ENCODE measurements around the gene RBM43.

The RBM43 gene

DNA sequence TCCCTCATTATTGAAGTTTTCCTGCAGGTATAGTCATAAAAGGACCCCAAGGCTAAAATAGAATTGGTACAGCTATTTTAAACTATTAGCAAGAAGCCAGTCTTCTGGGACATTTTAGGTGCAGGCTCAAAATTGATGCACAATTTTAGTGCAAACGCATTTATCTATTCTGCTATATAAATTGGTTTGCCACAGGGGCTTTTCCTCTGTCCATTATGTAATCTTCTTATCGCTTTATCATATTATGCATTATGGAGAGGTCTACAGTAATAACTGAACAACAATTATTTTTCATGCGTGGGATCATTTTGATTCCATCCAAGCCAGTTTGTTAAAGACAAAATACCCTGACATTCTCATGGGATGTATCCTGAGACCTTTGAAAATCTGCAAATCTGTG, 54.6 kb downstream of the RBM43 start:
- no peak for DNase-seq

DNA sequence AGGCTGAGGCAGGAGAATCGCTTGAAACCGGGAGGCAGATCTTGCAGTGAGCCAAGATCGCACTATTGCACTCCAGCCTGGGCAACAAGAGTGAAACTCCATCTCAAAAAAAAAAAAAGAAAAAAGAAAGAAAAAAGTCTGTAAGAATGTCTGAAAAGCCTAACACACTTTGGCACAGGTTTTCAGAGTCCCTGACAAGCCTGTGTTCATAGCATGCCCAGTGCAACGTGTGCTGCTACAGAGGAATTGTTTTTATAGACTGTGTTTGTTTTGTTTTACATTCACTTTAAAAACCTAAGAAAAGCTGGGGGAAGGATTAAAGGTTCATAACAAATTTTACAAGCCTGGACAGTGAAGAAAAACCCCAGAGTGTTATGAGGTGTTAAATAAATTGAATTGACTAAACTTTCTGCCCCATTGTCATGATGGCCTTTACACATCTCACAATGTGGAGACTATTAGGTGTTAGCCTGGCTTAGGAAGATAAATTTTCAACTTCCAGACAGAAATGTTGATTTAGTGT, 55.2 kb downstream of the RBM43 start:
- no peak for DNase-seq

DNA sequence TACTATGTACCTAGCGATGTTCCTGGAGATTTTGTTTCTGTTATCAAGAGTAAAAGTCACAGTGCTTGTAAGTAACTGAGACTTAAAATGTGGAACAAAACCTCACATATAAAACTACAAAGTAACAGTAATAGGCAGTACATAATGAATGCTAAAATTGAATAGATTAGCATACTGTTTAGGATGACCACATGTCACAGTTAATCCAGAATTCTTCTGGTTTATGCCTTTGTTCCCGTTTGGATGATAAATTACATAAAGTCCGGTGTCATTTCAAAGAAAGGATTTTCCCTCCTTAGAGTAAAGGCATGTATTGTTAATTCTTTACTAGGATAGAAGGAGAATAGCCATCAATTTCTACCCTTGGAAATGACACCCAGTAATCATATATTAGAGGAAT, 56.1 kb downstream of the RBM43 start:
- DNase-seq = no peak

DNA sequence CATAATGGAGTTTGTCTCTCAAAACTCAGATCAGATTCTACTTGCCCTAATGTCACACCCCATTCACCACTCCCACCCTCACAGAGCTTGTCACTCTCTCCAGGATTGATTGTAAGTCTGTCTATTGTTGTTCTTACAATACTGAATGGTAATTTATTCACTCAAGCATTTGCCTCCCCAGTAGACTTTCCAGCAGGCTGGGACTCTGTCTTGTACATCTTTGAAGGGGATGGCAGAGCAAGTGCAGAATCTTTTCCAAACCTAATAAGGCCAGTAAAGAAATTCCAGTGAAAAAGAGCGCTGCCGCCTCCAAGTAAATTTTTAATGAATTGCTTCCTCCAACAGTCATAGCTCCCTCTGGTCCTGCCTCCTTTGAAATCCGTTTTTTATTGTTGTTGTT, 56.9 kb downstream of the RBM43 start:
- DNase-seq = no peak

DNA sequence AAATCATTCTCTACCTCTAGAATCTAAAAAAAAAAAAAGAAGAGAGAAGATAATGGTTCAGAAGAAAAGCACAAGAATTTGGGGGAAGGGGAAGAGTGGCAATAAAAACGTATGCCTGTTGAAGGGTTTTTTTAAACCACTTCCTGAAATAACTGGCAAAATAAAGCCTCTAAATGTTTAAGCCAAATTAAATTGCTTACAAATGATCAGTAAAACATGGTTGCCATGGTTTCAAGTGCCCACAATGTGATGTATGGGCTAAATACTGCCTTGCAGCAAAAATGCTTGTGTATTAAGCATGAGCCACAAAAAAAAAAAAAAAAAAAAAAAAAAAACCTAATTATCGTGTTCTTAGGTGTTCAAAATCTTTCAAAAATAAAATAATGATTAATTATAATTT, 60.8 kb downstream of the RBM43 start:
- DNase-seq = no peak

DNA sequence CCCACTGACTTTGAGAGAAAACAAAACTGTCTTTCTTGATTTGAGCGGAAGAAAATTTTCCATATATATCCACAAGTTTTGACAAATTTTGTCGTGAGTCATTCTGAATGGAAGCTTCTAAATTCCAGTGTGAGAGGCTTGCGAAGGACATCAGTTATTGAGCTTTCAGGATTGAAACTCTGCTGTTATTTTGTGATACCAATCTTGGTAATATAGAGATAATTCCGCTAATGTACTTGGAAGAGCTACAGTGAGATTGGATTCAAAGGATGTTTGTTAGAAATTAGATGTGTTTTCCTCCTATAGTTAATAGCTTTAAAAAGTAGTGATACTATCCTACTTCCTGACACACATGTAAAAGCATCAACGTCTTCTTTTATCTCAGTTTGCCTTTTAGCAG, 61.4 kb downstream of the RBM43 start:
- no peak for DNase-seq

DNA sequence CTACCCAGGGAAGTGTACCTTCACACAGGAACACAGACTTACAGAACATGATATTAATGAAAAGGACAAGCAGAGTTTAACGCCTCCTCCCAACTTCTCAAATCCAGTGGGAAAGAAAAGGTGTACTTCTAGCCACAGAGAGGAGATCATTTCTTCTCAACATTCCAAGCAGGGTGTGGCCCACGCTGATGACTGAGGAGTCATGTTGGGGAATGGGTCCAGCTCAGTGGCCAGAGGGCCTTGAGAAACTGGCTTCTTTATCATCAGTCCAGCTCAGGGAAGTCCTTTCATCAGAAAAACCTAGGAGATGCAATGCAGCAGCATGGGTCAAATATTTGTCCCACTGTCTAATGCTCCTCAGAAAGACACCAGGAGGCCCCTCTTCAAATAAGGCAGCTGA, 63.0 kb downstream of the RBM43 start:
- DNase-seq = no peak
